K562 (cell line): Measurements from ENCODE around the gene OGDH. TPM values are rescaled to one million over a fixed set of nuclear protein-coding genes. Genes with fewer than 3 reads are reported as not detected.

ENCODE experiments used
- ATAC-seq: fragments of 200-7000 bp; cut with Tn5 transposase; 3 replicates; pipeline ENCODE4 v1.9.1; 2020; ENCODE audit warnings: moderate library complexity
- BruUV-seq: library from RNA; stranded (reverse); fragments of 400-500 nt; replicated peaks from 2 replicates; lab custom pipeline; 2021; lab: Mats Ljungman, UMichigan
- CTCF ChIA-PET: fragments of 300-600 bp; formaldehyde crosslinking; extraction: SDS; loops from one replicate; lab custom pipeline; 2021; ENCODE audit warnings: low intra/inter-chr PET ratio; lab: Yijun Ruan, JAX
- POLR2A ChIA-PET: fragments of 300-600, 350-650 bp; sonication (Branson Sonifier 250); formaldehyde crosslinking; extraction: SDS; loops from one replicate; lab custom pipeline; 2021; ENCODE audit warnings: antibody characterized with exemption, inconsistent platforms; lab: Yijun Ruan, JAX
- DNase-seq, 4 experiments: peaks; one replicate each; pipeline versions ENCODE4 v3.0.0 to v3.0.0-alpha.2; 2011 to 2018; ENCODE audit warnings: low spot score in 3 of 4, mixed read lengths in 3 of 4; ENCODE audit errors: extremely low read depth in 1 of 4
- FAIRE-seq: peaks from 2 replicates; lab custom pipeline; 2011; peaks lifted over from hg19 to GRCh38; lab: Jason Lieb, UNC
- H2AFZ ChIP-seq: 2 replicates; pipeline ENCODE4 v1.6.0; 2011; ENCODE audit warnings: low read depth, low read length, control low read depth, inconsistent platforms
- H3K27ac ChIP-seq: fragments of 200-600 bp; 3 replicates; pipeline ENCODE4 v1.8.0; 2011; ENCODE audit warnings: low read depth, mild to moderate bottlenecking, control low read depth, inconsistent platforms, low read length, moderate library complexity, mixed read lengths; ENCODE audit errors: extremely low read depth
- H3K27me3 ChIP-seq, 2 experiments: fragments of 300-600 bp in 1 of 2; 2 replicates in 1 of 2; 3 replicates in 1 of 2; pipeline versions ENCODE4 v1.6.0 to v1.8.0; 2011; ENCODE audit warnings: inconsistent platforms in 2 of 2, low read length in 2 of 2, mild to moderate bottlenecking in 1 of 2, mixed read lengths in 1 of 2, moderate library complexity in 1 of 2; ENCODE audit not compliant: control insufficient read depth in 2 of 2, insufficient read depth in 2 of 2
- H3K36me3 ChIP-seq: fragments of 300-600 bp; 3 replicates; pipeline ENCODE4 v1.8.0; 2011; ENCODE audit warnings: mild to moderate bottlenecking, low read length, inconsistent platforms; ENCODE audit not compliant: control insufficient read depth, insufficient read depth
- H3K4me1 ChIP-seq, 2 experiments: fragments of 200-600 bp in 1 of 2; replicated peaks in 1 of 2; 2 replicates in 1 of 2; 3 replicates in 1 of 2; pipeline versions ENCODE4 v1.5.1 to v1.8.0; 2011; ENCODE audit warnings: inconsistent platforms in 2 of 2, low read length in 2 of 2, mild to moderate bottlenecking in 1 of 2, mixed read lengths in 1 of 2, moderate library complexity in 1 of 2; ENCODE audit not compliant: control insufficient read depth in 2 of 2, insufficient read depth in 2 of 2
- H3K4me2 ChIP-seq: 2 replicates; pipeline ENCODE4 v1.6.1; 2011; ENCODE audit warnings: low read length, control low read depth, inconsistent platforms, mixed read lengths; ENCODE audit not compliant: insufficient read depth
- H3K4me3 ChIP-seq: fragments of 200-600 bp; sonication (generic), shearing (Covaris generic); 2 replicates; pipeline ENCODE4 v1.5.1; 2016; ENCODE audit warnings: control low read depth, inconsistent platforms
- H3K79me2 ChIP-seq: fragments of 200-600 bp; 3 replicates; pipeline ENCODE4 v1.8.0; 2011; ENCODE audit warnings: low read length, inconsistent platforms; ENCODE audit not compliant: control insufficient read depth, insufficient read depth
- H3K9ac ChIP-seq, 2 experiments: 2 replicates each; pipeline versions ENCODE4 v1.6.0 to v1.6.1; 2011; ENCODE audit warnings: low read depth in 2 of 2, low read length in 2 of 2, control low read depth in 1 of 2, inconsistent platforms in 1 of 2, mild to moderate bottlenecking in 1 of 2, mixed read lengths in 1 of 2; ENCODE audit not compliant: insufficient read depth in 1 of 2
- H3K9me1 ChIP-seq: one replicate; pipeline ENCODE4 v1.6.0; 2011; ENCODE audit warnings: inconsistent platforms, mild to moderate bottlenecking, low read length, moderate library complexity; ENCODE audit not compliant: control insufficient read depth, insufficient read depth
- H3K9me3 ChIP-seq: replicated peaks from 2 replicates; pipeline ENCODE4 v1.5.1; 2011; ENCODE audit warnings: low read depth, low read length, inconsistent platforms; ENCODE audit not compliant: control insufficient read depth, insufficient read depth
- H4K20me1 ChIP-seq: replicated peaks from 2 replicates; pipeline ENCODE4 v1.6.1; 2011; ENCODE audit warnings: low read length, inconsistent platforms, mixed read lengths; ENCODE audit not compliant: control insufficient read depth, insufficient read depth
- ARID3A ChIP-seq: IDR thresholded peaks from 2 replicates; pipeline ENCODE4 v1.6.1; 2012; ENCODE audit warnings: low read depth, low read length, improper control_type of control experiment, borderline replicate concordance
- ARID4B ChIP-seq: sonication (generic); formaldehyde crosslinking; IDR thresholded peaks from 2 replicates; pipeline ENCODE4 v1.8.0; 2022; ENCODE audit warnings: mild to moderate bottlenecking, missing genetic modification reagents
- BRD9 ChIP-seq: fragments of 450-650 bp; IDR thresholded peaks from 2 replicates; pipeline ENCODE4 v1.6.1; 2018; ENCODE audit warnings: low read depth; ENCODE audit not compliant: partially characterized antibody
- C11orf30 ChIP-seq: fragments of 450-650 bp; IDR thresholded peaks from 2 replicates; pipeline ENCODE4 v1.6.1; 2016; ENCODE audit warnings: low read depth, mild to moderate bottlenecking
- FOSL1 ChIP-seq: fragments of 200-800 bp; sonication (Bioruptor generic); conservative IDR thresholded peaks from 2 replicates; pipeline ENCODE4 v1.6.1; 2016; ENCODE audit warnings: missing genetic modification characterization, missing compliant biosample characterization
- HMG20A ChIP-seq: fragments of 450-650 bp; formaldehyde crosslinking; conservative IDR thresholded peaks from 2 replicates; pipeline ENCODE4 v1.4.0; 2020; ENCODE audit warnings: mild to moderate bottlenecking, mixed read lengths
- MAZ ChIP-seq, 2 experiments: fragments of 450-650 bp in 1 of 2; sonication (generic) in 1 of 2; formaldehyde crosslinking; IDR thresholded peaks in 1 of 2; conservative IDR thresholded peaks in 1 of 2; 2 replicates each; pipeline versions ENCODE4 v1.4.0 to v1.5.0; 2020; ENCODE audit warnings: mild to moderate bottlenecking in 1 of 2, missing genetic modification reagents in 1 of 2
- VEZF1 ChIP-seq: fragments of 200-800 bp; sonication (Bioruptor generic); IDR thresholded peaks from 2 replicates; pipeline ENCODE4 v1.6.1; 2017; ENCODE audit warnings: missing genetic modification characterization, missing compliant biosample characterization
- ZBED1 ChIP-seq: IDR thresholded peaks from 2 replicates; pipeline ENCODE4 v1.6.1; 2014
- ZFP36 ChIP-seq: fragments of 150-350 bp; IDR thresholded peaks from 2 replicates; pipeline ENCODE4 v1.6.1; 2018; ENCODE audit warnings: low read length, low read depth; ENCODE audit not compliant: partially characterized antibody
- ZNF174 ChIP-seq: fragments of 250-450 bp; sonication (Bioruptor Pico); IDR thresholded peaks from 2 replicates; pipeline ENCODE4 v1.4.0; 2020; ENCODE audit warnings: mild to moderate bottlenecking
- ZNF24 ChIP-seq: fragments of 450-650 bp; IDR thresholded peaks from 2 replicates; pipeline ENCODE4 v1.6.1; 2016
- ZNF584 ChIP-seq: fragments of 200-800 bp; sonication (Bioruptor generic); IDR thresholded peaks from 2 replicates; pipeline ENCODE4 v1.6.1; 2016; ENCODE audit warnings: low read depth, mild to moderate bottlenecking, missing genetic modification characterization, missing compliant biosample characterization
- WGBS: fragments of 100-300 bp; shearing (Covaris generic); methylation state at CpG from one replicate; pipeline ENCODE4 v1.1.6; 2016; ENCODE audit warnings: low coverage, mixed read lengths; ENCODE audit not compliant: insufficient coverage; ENCODE audit errors: missing lambda C conversion rate; 5-methylcytosine and 5-hydroxymethylcytosine counted together
- in situ Hi-C: fragments of 300-500 bp; cut with MboI; formaldehyde crosslinking; loops from 4 replicates; pipeline ENCODE4 v1.15.0; 2018; ENCODE audit warnings: inconsistent platforms, mixed read lengths
- intact Hi-C: fragments of 100-400 bp; cut with micrococcal nuclease; formaldehyde crosslinking; loops from 2 replicates; pipeline ENCODE4 v1.14.2; 2022
- polyA plus RNA-seq, 8 experiments: library from polyadenylated mRNA; depleted of rRNA in 4 of 8; stranded (reverse) in 5 of 8; unstranded in 3 of 8; fragments of >200 nt; fragmentation: Nextera tagmentation in 2 of 8; fragmentation: Illumina TruSeq in 1 of 8; extraction: Ambion mirVana in 2 of 8; extraction: Trizol in 1 of 8; gene quantifications; 2 replicates each; pipeline versions ENCODE4 v1.2.1 to v1.2.3, GENCODE V29; 2011 to 2014; ENCODE audit warnings: inconsistent platforms in 1 of 8, missing spikeins in 1 of 8
- total RNA-seq, 7 experiments: library from RNA; depleted of rRNA in 6 of 7; stranded (reverse); fragments of >200 nt in 6 of 7; fragmentation: Illumina TruSeq in 2 of 7; extraction: Trizol in 2 of 7; gene quantifications; 2 replicates each; pipeline versions ENCODE4 v1.2.1 to v1.2.3, GENCODE V29; 2011 to 2021; ENCODE audit warnings: low replicate concordance in 1 of 7

Gene OGDH
- total and polyA plus RNA-seq, 9 of the 15 experiments (the other 6 are each of a cell fraction or from before 2014, with no cell fraction given): 3.1 to 80.3 (median 23.5) TPM

- Histone ChIP-seq H3K79me2 (no peaks in the 10 kb centered on the region), H3K9me1 (no peaks in the 10 kb centered on the region), H3K9ac (no peak overlapping the region), H3K36me3 (peaks cover 79% of the 10 kb centered on the region), H3K9me3 (no peaks in the 10 kb centered on the region; the same call in 1 of the 2 replicates), H3K27ac (no peak overlapping the region), H3K4me3 (no peak overlapping the region), H4K20me1 (no peaks in the 10 kb centered on the region), H3K4me2 (no peak overlapping the region), H3K27me3 (no peaks in the 10 kb centered on the region), H2AFZ (no peak overlapping the region), H3K4me1 (peaks cover 0 to 4% of the 10 kb centered on the region in 2 experiments; a peak in 1 of 5 replicates)
- no TSS peak for BruUV-seq
- ATAC-seq (no peak), FAIRE-seq (no peak), DNase-seq (no peak)
- in situ Hi-C loops (no loop called here), intact Hi-C loops (no loop called here)
- ChIA-PET CTCF (no interaction called here), POLR2A (interaction anchor here (0.8 kb wide), 1 partner anchor 17 kb away, joined by 3 read pairs; no protein-coding TSS in a partner anchor)
- WGBS: 97% methylated on average over 13 of the region's 13 CpGs
- TF ChIP-seq C11orf30 (no peak), ZNF24 (no peak), FOSL1 (no peak), ARID4B (CRISPR knock-in tag) (no peak), ZNF174 (CRISPR knock-in tag) (no peak), ZFP36 (no peak), ARID3A (no peak), ZBED1 (no peak), BRD9 (no peak), VEZF1 (CRISPR knock-in tag) (no peak), ZNF584 (CRISPR knock-in tag) (no peak), MAZ (CRISPR knock-in tag; conservative IDR thresholded peaks at IDR 0.05 in 1 of 2, IDR thresholded peaks at IDR 0.05 in 1 of 2) (no peak), HMG20A (CRISPR knock-in tag) (no peak)
Measured at GRCh38 chr7:44698046-44698580, 91.7 kb downstream of the OGDH start.
